NCI-H526 (cell line): ENCODE data around the gene GATAD2A.

Experiments
- DNase-seq, 2 experiments: peaks; one replicate each; lab custom pipeline; 2025; lab: John Stamatoyannopoulos, UW

Gene GATAD2A

DNA sequence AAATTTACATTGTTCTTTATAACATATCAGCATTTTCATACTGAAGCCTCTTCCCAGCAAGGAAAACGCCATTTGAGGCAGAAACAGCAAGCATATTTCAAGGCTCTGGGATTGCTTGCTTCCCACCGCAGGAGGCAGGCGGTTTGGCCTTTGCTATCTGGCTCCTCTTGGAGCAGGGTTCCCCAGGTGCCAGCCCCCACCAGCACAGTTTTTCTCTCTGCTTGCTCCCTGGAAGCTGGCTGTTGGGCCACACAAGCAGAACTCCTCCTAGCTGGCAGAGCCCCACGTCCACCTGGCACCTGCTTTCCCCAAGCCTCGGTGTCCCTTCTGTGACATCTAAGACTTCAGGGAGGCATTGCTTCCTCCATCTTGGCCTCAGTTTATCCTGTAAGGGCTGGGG is 16.7 kb downstream of the GATAD2A start:
- no peak for DNase-seq

GRCh38 chr19:19423322-19423721 is 17.8 kb downstream of the GATAD2A start:
- no peak for DNase-seq

- DNase-seq = no peak
These were observed 19.8 kb downstream of the GATAD2A start for GRCh38 chr19:19425170-19425875.

DNA sequence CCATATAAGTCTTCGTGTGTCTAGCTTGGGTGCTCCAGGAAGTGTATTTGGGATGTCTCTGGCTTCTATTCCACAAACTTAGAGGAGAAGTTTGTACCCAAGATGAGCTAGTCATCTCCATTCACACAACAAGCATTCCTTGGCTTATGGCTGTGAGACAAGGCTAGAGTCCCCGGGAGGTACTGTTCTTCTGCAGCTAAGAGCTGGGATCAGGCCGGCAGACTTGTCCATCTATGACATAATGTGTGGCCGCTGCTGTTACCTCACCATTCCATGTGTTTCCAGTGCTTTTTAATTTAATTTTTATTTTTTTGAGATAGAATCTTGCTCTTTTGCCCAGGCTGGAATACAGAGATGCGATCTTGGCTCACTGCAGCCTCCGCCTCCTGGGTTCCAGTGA is 20.7 kb downstream of the GATAD2A start:
- no peak for DNase-seq

DNA sequence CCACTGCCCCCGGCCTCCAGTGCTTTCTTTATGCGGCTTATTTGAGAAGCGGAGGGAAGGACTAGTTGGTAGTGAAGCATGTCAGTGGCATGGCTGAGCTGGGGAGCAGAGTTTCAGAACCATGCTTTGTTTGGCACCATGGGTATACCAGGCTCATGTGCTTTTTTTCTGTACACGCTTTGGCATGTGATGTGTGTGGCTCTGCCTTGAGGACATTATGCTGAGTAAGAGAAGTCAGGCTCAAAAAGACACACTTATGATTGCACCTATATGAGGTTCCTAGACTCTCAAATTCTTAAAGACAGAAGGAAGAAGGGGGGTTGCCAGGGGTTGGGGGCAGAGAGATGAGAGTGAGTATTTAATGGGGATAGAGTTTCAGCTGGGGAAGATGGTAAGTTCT is 21.3 kb downstream of the GATAD2A start:
- no peak for DNase-seq

- no peak for DNase-seq
These were observed 21.8 kb downstream of the GATAD2A start for GRCh38 chr19:19427302-19427701.

DNA sequence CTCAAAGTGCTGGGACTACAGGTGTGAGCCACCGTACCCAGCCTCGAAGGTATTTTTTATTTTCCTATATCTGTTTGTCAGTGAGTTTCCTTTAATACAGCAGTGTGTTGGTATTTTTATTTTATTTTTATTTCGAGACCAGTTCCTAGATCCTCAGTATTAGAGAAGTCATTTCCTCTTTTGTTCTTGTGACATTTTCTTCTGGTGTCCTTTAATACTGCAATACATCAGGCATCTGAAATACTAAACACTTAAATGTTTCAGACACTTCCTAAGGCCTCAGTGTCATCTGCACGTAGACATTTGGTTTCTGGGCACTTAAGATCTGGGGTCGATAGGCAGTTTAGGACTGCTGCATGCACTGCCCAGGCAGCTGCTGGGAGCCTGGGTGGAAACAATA is 22.5 kb downstream of the GATAD2A start:
- DNase-seq = no peak

- no peak for DNase-seq
These were observed 23.3 kb downstream of the GATAD2A start for GRCh38 chr19:19428746-19429145.

DNA sequence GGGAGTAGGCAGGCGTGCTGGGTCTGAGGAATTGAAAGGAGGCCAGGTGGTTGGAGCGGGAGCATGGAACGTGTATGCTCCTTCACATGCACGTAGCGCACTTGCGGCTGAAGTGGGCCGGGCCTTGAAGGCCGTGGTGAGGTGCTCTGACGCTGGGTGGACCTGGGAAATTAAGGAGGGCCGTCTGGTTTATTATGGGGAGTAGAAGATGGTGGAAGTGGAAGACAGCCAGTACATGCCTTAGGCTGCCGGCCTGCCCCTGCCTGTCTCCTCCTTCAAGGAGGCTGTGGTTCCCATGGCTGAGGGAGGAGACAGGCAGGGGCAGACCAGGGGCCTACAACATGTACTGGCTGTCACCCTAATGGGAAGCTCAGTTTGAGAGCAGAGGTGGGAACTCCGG is 23.9 kb downstream of the GATAD2A start:
- no peak for DNase-seq

GRCh38 chr19:19432732-19433131 is 27.3 kb downstream of the GATAD2A start:
- no peak for DNase-seq

GRCh38 chr19:19433666-19434213 is 28.3 kb downstream of the GATAD2A start:
- DNase-seq = no peak

DNA sequence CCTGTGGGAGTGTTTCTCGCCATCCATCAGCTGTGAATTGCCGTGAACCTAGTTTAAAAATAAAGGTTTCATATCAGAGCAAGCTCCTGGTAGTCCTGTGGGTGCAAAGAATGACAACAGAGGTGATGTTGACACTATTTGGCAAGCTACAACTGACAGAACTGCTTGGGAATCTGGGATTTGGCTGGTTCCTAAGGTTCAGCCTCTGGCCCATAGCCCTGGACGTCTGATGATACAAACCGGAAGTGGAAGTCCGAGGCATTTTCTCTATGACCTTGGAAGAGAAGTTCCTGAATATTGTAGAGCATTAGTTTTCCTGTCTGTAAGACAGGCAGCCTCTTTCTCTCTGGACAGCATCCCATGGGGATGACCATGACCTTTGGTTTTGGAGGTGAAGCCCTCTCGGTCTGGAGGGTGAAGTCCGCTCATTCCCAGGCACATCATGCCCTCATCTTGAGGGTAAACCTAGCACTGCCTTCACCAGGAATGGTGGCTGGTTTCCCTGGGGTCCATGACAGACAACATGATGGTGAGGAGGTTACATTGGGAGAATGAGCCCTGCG is 29.1 kb downstream of the GATAD2A start:
- no peak for DNase-seq

DNA sequence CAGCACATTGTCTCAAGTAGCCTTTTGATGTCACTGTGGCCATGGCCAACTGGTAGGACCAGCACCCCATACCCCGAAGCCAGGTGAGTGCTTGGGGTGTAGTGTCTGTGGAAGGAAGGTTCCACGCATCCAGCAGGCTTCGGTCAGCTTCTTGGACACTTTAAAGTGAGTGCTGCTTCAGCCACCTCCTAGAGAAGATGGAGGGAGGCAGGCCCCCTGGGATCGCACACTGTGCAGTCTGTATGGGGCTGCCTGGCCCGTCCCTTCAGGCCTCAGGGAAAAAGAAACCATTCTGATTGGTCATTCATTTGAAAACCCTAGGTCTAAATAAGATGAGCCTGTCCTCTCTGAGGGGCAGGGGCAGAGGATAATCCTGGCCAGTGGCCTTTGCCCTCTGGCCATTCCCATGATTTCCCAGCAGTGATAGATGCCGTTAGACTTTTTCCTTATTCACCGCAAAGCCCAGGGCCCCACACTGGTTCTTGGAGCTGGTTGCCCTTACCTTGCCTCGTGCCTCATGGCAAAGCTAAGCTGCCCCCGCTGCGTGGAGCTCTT is 30.7 kb downstream of the GATAD2A start:
- no peak for DNase-seq

GRCh38 chr19:19438366-19439175 is 33.1 kb downstream of the GATAD2A start:
- DNase-seq = no peak

DNA sequence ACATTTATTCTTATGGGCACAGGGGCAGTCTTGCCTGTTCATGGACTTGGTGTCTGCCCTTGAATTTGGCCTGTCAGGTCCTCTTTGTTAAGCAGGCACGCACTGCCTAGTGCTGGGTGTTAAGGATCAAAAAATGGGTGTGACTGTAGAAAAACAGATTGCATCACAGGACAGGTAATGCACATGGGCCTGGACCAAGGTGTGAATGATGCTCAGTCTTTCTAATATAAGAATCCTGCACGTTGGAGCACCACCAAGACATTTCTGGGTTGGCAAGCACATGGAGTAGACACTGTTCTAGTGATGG is 33.7 kb downstream of the GATAD2A start:
- no peak for DNase-seq

GRCh38 chr19:19443283-19443682 is 37.8 kb downstream of the GATAD2A start:
- DNase-seq = no peak

DNA sequence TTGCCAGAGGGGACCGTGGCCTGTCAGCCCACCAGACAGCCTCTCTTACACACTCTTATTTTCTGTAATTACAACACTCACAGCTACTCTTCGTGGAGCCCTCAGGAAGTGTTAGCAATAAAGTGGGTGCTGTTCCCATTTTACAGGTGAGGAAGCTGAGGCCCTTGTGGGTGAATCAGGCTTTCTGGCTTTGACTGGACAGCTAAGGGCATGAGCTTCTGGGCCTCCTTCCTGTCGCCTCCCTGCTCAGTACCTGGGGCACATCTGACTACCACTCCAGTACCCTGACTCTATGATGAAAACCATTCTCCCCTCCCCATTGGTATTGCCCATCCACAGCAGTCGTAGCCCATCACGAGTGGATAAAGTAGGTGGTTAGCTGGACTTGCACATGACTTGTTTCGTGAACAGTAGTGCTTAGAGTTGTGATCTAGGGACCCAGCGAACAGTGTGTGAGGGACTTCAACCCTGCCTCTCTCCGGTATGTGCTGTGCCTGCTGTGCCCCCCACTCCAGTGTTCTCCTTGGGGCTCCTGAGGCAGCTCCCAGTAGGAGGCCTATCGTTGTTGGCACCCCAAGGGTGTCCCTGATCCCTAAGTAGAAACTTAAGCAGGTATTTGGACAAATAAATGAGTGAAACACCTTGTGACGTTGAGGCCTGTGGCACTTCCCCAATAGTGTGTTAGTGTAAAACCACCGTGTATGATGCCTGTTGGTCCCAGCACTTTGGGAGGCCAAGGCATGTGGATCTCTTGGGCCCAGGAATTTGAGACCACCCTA is 38.6 kb downstream of the GATAD2A start:
- DNase-seq = no peak

DNA sequence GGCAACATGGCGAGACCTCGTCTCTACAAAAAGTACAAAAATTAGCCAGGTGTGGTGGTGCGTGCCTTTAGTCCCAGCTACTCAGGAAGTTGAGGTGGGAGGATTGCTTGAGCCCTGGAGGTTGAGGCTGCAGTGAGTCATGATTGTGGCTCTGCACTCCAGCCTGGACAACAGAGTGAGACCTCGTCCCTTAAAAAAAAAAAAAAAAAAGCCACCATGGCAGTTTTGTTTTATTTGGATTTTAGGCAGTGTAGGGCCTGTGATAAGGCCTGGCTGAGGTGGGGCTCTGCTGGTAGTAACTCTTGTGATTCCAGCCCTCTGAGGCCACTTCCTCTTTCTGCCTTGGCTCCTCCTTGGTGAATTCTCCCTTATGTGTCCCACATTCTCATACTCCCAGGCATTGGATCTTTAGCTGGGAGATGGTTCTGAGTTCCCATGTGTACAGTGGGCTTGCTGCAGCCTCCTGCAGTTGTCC is 39.2 kb downstream of the GATAD2A start:
- DNase-seq = no peak

DNA sequence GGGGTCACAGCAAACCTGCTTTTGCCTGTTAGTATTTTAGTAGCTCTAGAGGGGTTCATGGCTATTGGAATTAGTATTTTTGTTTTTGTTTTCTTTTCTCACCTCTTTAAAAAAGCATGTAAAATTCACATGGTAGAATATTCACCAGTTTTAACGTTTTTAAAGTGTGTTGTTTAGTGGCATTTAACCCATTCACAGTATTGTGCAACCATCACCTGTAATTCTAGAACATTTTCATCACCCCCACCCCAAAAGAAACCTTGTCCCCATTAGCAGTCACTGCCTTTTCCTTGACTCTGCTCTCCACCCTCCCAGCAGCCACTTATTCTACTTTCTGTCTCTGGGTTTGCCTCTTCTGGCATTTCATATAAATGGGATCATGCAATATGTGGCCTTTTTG is 39.8 kb downstream of the GATAD2A start:
- no peak for DNase-seq

- DNase-seq = peak in 1 of 2 experiments; percentile 3
These were observed 40.5 kb downstream of the GATAD2A start for GRCh38 chr19:19445911-19446361.

- no peak for DNase-seq
These were observed 41.4 kb downstream of the GATAD2A start for GRCh38 chr19:19446655-19447437.
